ENCODE results near the gene ANK3.
A peak's percentile ranks its signal among the peaks of the same experiment; 100 is the strongest.

The ANK3 gene

GRCh38 chr10:60332371-60332770 lies 57.3 kb downstream of the ANK3 start:
- DNase-seq (ENCODE audit: low read depth), result no peak
- no peak overlapping the region for H3K4me3 ChIP-seq (ENCODE audit: low read length)
- no peak for TF ChIP-seq CTCF (conservative IDR thresholded peaks at IDR 0.05; ENCODE audit: low read length)

GRCh38 chr10:60331886-60332285 lies 57.8 kb downstream of the ANK3 start:
- H3K4me3 ChIP-seq (ENCODE audit: low read length), result no peak overlapping the region
- no peak for TF ChIP-seq CTCF (conservative IDR thresholded peaks at IDR 0.05; ENCODE audit: low read length)
- no peak for DNase-seq (ENCODE audit: low read depth)

- DNase-seq (ENCODE audit: low read depth), result no peak
- TF ChIP-seq CTCF (conservative IDR thresholded peaks at IDR 0.05; ENCODE audit: low read length), result no peak
- H3K4me3 ChIP-seq (ENCODE audit: low read length), result no peak overlapping the region
Observed at GRCh38 chr10:60323162-60323561, 66.5 kb downstream of the ANK3 start.

GRCh38 chr10:60320666-60321065 lies 69.0 kb downstream of the ANK3 start:
- H3K4me3 ChIP-seq (ENCODE audit: low read length), result no peak overlapping the region

GRCh38 chr10:60316029-60316428 lies 73.6 kb downstream of the ANK3 start:
- H3K4me3 ChIP-seq (ENCODE audit: low read length), result no peak overlapping the region
- no peak for TF ChIP-seq CTCF (conservative IDR thresholded peaks at IDR 0.05; ENCODE audit: low read length)
- no peak for DNase-seq (ENCODE audit: low read depth)

More at GRCh38 chr10:60320666-60321065, 69.0 kb downstream of the ANK3 start:
- TF ChIP-seq CTCF (conservative IDR thresholded peaks at IDR 0.05; ENCODE audit: low read length), result no peak
- no peak for DNase-seq (ENCODE audit: low read depth)

- H3K4me3 ChIP-seq (ENCODE audit: low read length), result no peak overlapping the region
- no peak for TF ChIP-seq CTCF (conservative IDR thresholded peaks at IDR 0.05; ENCODE audit: low read length)
- no peak for DNase-seq (ENCODE audit: low read depth)
Observed at GRCh38 chr10:60315311-60315710, 74.4 kb downstream of the ANK3 start.

- peak; percentile 56 for DNase-seq (ENCODE audit: low read depth)
- H3K4me3 ChIP-seq (ENCODE audit: low read length), result no peak overlapping the region
- no peak for TF ChIP-seq CTCF (conservative IDR thresholded peaks at IDR 0.05; ENCODE audit: low read length)
Observed at GRCh38 chr10:60314069-60314940, 75.4 kb downstream of the ANK3 start.
